H9 (cell line): ENCODE measurements around the gene LAP3. TPM values are rescaled to one million over a fixed set of nuclear protein-coding genes. Genes with fewer than 3 reads are reported as not detected.

Experiments used
- DNase-seq: peaks from one replicate; pipeline ENCODE4 v3.0.0-alpha.2; 2017
- H2AFZ ChIP-seq: one replicate; pipeline ENCODE4 v1.6.1; 2013; ENCODE audit warnings: mild to moderate bottlenecking, low read length, control low read depth, moderate library complexity
- H2AK5ac ChIP-seq: 2 replicates; pipeline ENCODE4 v1.6.1; 2013; ENCODE audit warnings: low read length, control low read depth, mixed read lengths; ENCODE audit not compliant: insufficient read length
- H2BK120ac ChIP-seq: one replicate; pipeline ENCODE4 v1.6.1; 2013; ENCODE audit warnings: low read depth, mild to moderate bottlenecking, low read length, control low read depth, inconsistent platforms; ENCODE audit not compliant: poor library complexity, severe bottlenecking
- H2BK12ac ChIP-seq: 2 replicates; pipeline ENCODE4 v1.6.1; 2013; ENCODE audit warnings: low read length, control low read depth, mixed read lengths, low read depth; ENCODE audit not compliant: insufficient read length
- H2BK15ac ChIP-seq: 2 replicates; pipeline ENCODE4 v1.6.1; 2013; ENCODE audit warnings: low read depth, low read length, control low read depth
- H2BK20ac ChIP-seq: one replicate; pipeline ENCODE4 v1.6.1; 2013; ENCODE audit warnings: low read depth, mild to moderate bottlenecking, low read length, control low read depth, inconsistent platforms; ENCODE audit not compliant: poor library complexity, severe bottlenecking
- H2BK5ac ChIP-seq: 2 replicates; pipeline ENCODE4 v1.6.1; 2013; ENCODE audit warnings: low read length, control low read depth, mixed read lengths; ENCODE audit not compliant: insufficient read length
- H3K14ac ChIP-seq: 2 replicates; pipeline ENCODE4 v1.6.1; 2013; ENCODE audit warnings: low read length, control low read depth; ENCODE audit not compliant: insufficient read depth
- H3K18ac ChIP-seq: 2 replicates; pipeline ENCODE4 v1.6.1; 2013; ENCODE audit warnings: low read depth, mild to moderate bottlenecking, mixed read lengths, low read length, control low read depth; ENCODE audit not compliant: insufficient read length
- H3K23ac ChIP-seq: 2 replicates; pipeline ENCODE4 v1.6.1; 2013; ENCODE audit warnings: low read length, control low read depth, mixed read lengths, low read depth; ENCODE audit not compliant: insufficient read length
- H3K23me2 ChIP-seq: 2 replicates; pipeline ENCODE4 v1.6.1; 2013; ENCODE audit warnings: low read depth, mild to moderate bottlenecking, mixed read lengths, low read length, control low read depth; ENCODE audit not compliant: insufficient read length, poor library complexity, severe bottlenecking
- H3K27ac ChIP-seq: 2 replicates; pipeline ENCODE4 v1.5.1; 2013; ENCODE audit warnings: low read length, control low read depth, mixed read lengths, low read depth; ENCODE audit not compliant: insufficient read length
- H3K27me3 ChIP-seq: 2 replicates; pipeline ENCODE4 v1.6.1; 2013; ENCODE audit warnings: low read length, control low read depth, inconsistent platforms; ENCODE audit not compliant: insufficient read depth
- H3K4ac ChIP-seq: 2 replicates; pipeline ENCODE4 v1.6.1; 2013; ENCODE audit warnings: low read depth, mild to moderate bottlenecking, control low read depth, inconsistent platforms, low read length, moderate library complexity
- H3K4me1 ChIP-seq: 2 replicates; pipeline ENCODE4 v1.6.1; 2013; ENCODE audit warnings: low read length, control low read depth, inconsistent platforms; ENCODE audit not compliant: insufficient read depth
- H3K4me2 ChIP-seq: 2 replicates; pipeline ENCODE4 v1.6.1; 2013; ENCODE audit warnings: low read length, control low read depth, mixed read lengths; ENCODE audit not compliant: insufficient read length, insufficient read depth
- H3K56ac ChIP-seq: 2 replicates; pipeline ENCODE4 v1.6.1; 2013; ENCODE audit warnings: low read depth, mild to moderate bottlenecking, mixed read lengths, low read length, control low read depth; ENCODE audit not compliant: insufficient read length
- H3K79me1 ChIP-seq: 2 replicates; pipeline ENCODE4 v1.6.1; 2013; ENCODE audit warnings: low read depth, mild to moderate bottlenecking, moderate library complexity, low read length, control low read depth, inconsistent platforms; ENCODE audit not compliant: insufficient read depth, poor library complexity, severe bottlenecking
- H3K79me2 ChIP-seq: 2 replicates; pipeline ENCODE4 v1.6.1; 2013; ENCODE audit warnings: low read length, control low read depth, inconsistent platforms; ENCODE audit not compliant: insufficient read depth
- H3K9ac ChIP-seq: 2 replicates; pipeline ENCODE4 v1.6.1; 2013; ENCODE audit warnings: low read length, control low read depth, mixed read lengths; ENCODE audit not compliant: insufficient read length; ENCODE audit errors: extremely low read depth
- H3K9me3 ChIP-seq: one replicate; pipeline ENCODE4 v1.6.1; 2013; ENCODE audit warnings: low read depth, low read length, inconsistent platforms; ENCODE audit not compliant: control insufficient read depth
- H3T11ph ChIP-seq: one replicate; pipeline ENCODE4 v1.6.1; 2013; ENCODE audit warnings: mild to moderate bottlenecking, low read length, control low read depth, inconsistent platforms
- H4K20me1 ChIP-seq: one replicate; pipeline ENCODE4 v1.6.1; 2013; ENCODE audit not compliant: control insufficient read depth, insufficient read length, insufficient read depth
- H4K5ac ChIP-seq: 2 replicates; pipeline ENCODE4 v1.6.1; 2013; ENCODE audit warnings: low read depth, mild to moderate bottlenecking, mixed read lengths, low read length, control low read depth; ENCODE audit not compliant: insufficient read length
- H4K8ac ChIP-seq: replicated peaks from 2 replicates; pipeline ENCODE4 v1.6.1; 2013; ENCODE audit warnings: low read length, control low read depth, mixed read lengths, low read depth; ENCODE audit not compliant: insufficient read length
- H4K91ac ChIP-seq: 2 replicates; pipeline ENCODE4 v1.6.1; 2013; ENCODE audit warnings: low read depth, mild to moderate bottlenecking, moderate library complexity, mixed read lengths, low read length, control low read depth; ENCODE audit not compliant: insufficient read length
- H3K27ac Mint-ChIP-seq, 3 experiments: 2 replicates in 2 of 3; 3 replicates in 1 of 3; pipeline ENCODE4 v1.8.0; 2020 to 2021; ENCODE audit warnings: mixed read lengths in 3 of 3, mild to moderate bottlenecking in 1 of 3, moderate library complexity in 1 of 3
- H3K27me3 Mint-ChIP-seq: 2 replicates; pipeline ENCODE4 v1.8.0; 2021; ENCODE audit warnings: low read depth, mild to moderate bottlenecking, moderate library complexity, mixed read lengths
- H3K36me3 Mint-ChIP-seq, 3 experiments: 2 replicates in 2 of 3; 3 replicates in 1 of 3; pipeline ENCODE4 v1.8.0; 2020 to 2021; ENCODE audit warnings: low read depth in 3 of 3, mixed read lengths in 3 of 3; ENCODE audit not compliant: insufficient read depth in 1 of 3
- H3K4me1 Mint-ChIP-seq, 2 experiments: 2 replicates each; pipeline ENCODE4 v1.8.0; 2020; ENCODE audit warnings: mixed read lengths in 2 of 2
- H3K4me3 Mint-ChIP-seq, 2 experiments: 2 replicates in 1 of 2; 3 replicates in 1 of 2; pipeline ENCODE4 v1.8.0; 2020 to 2021; ENCODE audit warnings: mild to moderate bottlenecking in 2 of 2, mixed read lengths in 2 of 2, moderate library complexity in 1 of 2
- H3K9me3 Mint-ChIP-seq, 2 experiments: 2 replicates in 1 of 2; 3 replicates in 1 of 2; pipeline ENCODE4 v1.8.0; 2020; ENCODE audit warnings: mild to moderate bottlenecking in 2 of 2, mixed read lengths in 2 of 2, moderate library complexity in 1 of 2
- WGBS: extraction: QIAGEN DNeasy Blood & Tissue Kit; methylation state at CpG from one replicate; pipeline ENCODE4 v1.1.7; 2013; ENCODE audit warnings: missing lambda C conversion rate, low lambda C conversion rate, mixed read lengths; ENCODE audit not compliant: insufficient read length; ENCODE audit errors: extremely low coverage; 5-methylcytosine and 5-hydroxymethylcytosine counted together
- total RNA-seq: library from RNA; stranded (reverse); gene quantifications from 2 replicates; pipeline ENCODE4 v1.2.1, GENCODE V29; 2021
- TF ChIP-seq, protein P1 (sequence below): fragments of 200-600 bp; sonication (generic); conservative IDR thresholded peaks from 3 replicates; pipeline ENCODE4 v1.8.0; 2021; ENCODE audit warnings: antibody characterized with exemption, mild to moderate bottlenecking

LAP3 gene
- total RNA-seq, 1 experiment from 2014 or later: 53.2 TPM

DNA sequence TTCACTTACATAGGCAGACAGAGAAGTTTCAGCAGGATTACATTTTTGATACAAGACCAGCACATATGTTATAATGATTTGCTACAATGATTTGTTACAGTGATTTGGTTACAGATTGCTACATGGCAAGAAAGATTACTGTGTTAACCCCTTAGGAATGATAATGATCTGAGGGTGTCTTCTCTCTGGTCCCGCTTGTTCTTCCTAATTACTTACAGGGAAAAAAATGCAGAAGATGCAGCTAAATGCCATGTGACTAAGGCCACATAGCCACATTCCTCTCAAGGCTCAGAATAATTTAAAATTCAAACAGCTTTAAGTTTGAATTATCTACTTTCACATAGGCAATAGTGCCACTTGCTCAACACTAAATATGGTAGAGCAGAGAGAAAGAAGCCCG, 9.7 kb upstream of the LAP3 start:
- no peak overlapping the region for H3K4me2 ChIP-seq
- H3K14ac ChIP-seq: no peak overlapping the region
- no peaks in the 10 kb centered on the region for H3K27me3 ChIP-seq
- Mint-ChIP-seq H3K4me1 (0 out of 4 replicates have a peak, but pooled peaks cover 0 to 4% of the 10 kb centered on the region in 2 experiments), H3K4me3 (no peak overlapping the region), H3K36me3 (no peaks in the 10 kb centered on the region), H3K27ac (no peak overlapping the region), H3K27me3 (peaks cover 4% of the 10 kb centered on the region), H3K9me3 (no peaks in the 10 kb centered on the region)
- H2BK15ac ChIP-seq: no peak overlapping the region
- WGBS: no CpG with 5 or more reads among the region's 2 CpGs
- no peak overlapping the region for H4K91ac ChIP-seq
- no peak overlapping the region for H3T11ph ChIP-seq
- no peaks in the 10 kb centered on the region for H3K9me3 ChIP-seq
- no peaks in the 10 kb centered on the region for H4K20me1 ChIP-seq
- no peak overlapping the region for H3K27ac ChIP-seq
- H2AK5ac ChIP-seq: no peak overlapping the region
- no peak overlapping the region for H3K23ac ChIP-seq
- H3K79me2 ChIP-seq: no peaks in the 10 kb centered on the region
- no peak overlapping the region for H2BK5ac ChIP-seq
- no peak overlapping the region for H2AFZ ChIP-seq
- H3K4me1 ChIP-seq: no peaks in the 10 kb centered on the region
- H3K79me1 ChIP-seq: no peaks in the 10 kb centered on the region
- H3K4ac ChIP-seq: no peak overlapping the region
- H4K5ac ChIP-seq: no peak overlapping the region
- no peak overlapping the region for H2BK12ac ChIP-seq
- no peak overlapping the region for H3K9ac ChIP-seq
- H2BK120ac ChIP-seq: no peak overlapping the region
- no peak overlapping the region for H3K56ac ChIP-seq
- no peak overlapping the region for H4K8ac ChIP-seq
- H3K23me2 ChIP-seq: no peaks in the 10 kb centered on the region
- H3K18ac ChIP-seq: no peak overlapping the region
- H2BK20ac ChIP-seq: no peak overlapping the region
- TF ChIP-seq, protein P1, sequence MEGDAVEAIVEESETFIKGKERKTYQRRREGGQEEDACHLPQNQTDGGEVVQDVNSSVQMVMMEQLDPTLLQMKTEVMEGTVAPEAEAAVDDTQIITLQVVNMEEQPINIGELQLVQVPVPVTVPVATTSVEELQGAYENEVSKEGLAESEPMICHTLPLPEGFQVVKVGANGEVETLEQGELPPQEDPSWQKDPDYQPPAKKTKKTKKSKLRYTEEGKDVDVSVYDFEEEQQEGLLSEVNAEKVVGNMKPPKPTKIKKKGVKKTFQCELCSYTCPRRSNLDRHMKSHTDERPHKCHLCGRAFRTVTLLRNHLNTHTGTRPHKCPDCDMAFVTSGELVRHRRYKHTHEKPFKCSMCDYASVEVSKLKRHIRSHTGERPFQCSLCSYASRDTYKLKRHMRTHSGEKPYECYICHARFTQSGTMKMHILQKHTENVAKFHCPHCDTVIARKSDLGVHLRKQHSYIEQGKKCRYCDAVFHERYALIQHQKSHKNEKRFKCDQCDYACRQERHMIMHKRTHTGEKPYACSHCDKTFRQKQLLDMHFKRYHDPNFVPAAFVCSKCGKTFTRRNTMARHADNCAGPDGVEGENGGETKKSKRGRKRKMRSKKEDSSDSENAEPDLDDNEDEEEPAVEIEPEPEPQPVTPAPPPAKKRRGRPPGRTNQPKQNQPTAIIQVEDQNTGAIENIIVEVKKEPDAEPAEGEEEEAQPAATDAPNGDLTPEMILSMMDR: no peak
- no peak for DNase-seq
